ENCODE measurements around the gene GATAD2A. TPM values are rescaled to one million over a fixed set of nuclear protein-coding genes. Genes with fewer than 3 reads are reported as not detected.
A peak's percentile ranks its signal among the peaks of the same experiment; 100 is the strongest.

The GATAD2A gene
- total and polyA plus RNA-seq, 7 experiments from 2014 or later: 11.3 to 123 (median 102) TPM

GRCh38 chr19:19540064-19540714 lies 134.7 kb downstream of the GATAD2A start:
- no peaks in the 10 kb centered on the region for H3K9me3 Mint-ChIP-seq
- H3K4me3 Mint-ChIP-seq: peak overlapping the region; percentile 58 to 85 (median 77)
- peaks cover 0 to 31% (median 4%) of the 10 kb centered on the region in 5 donors for H3K27me3 Mint-ChIP-seq
- ChIA-PET CTCF (no interaction called here), POLR2A (interaction anchor here (1.2 kb wide), 1 partner anchor 73 kb away, joined by 3 read pairs; no protein-coding TSS in a partner anchor)
- H3K4me1 ChIP-seq (ENCODE audit: control insufficient read depth in 2 of 2, insufficient read depth in 2 of 2, low read length in 2 of 2): peaks cover 15 to 25% of the 10 kb centered on the region in 2 donors
- H3K27ac ChIP-seq (ENCODE audit: low read depth, low read length): no peak overlapping the region
- peak overlapping the region in 3 of 9 donors; percentile 43 to 81 (median 66) for H3K27ac Mint-ChIP-seq
- no peaks in the 10 kb centered on the region for H3K36me3 ChIP-seq (ENCODE audit: control insufficient read depth in 2 of 3, insufficient read depth in 3 of 3, low read length in 3 of 3)
- H3K36me3 Mint-ChIP-seq: peaks cover 0 to 3% (median 0%) of the 10 kb centered on the region in 5 donors
- ATAC-seq (peak; percentile 50), DNase-seq (peak in 4 of 9 donors; percentile 40 to 70 (median 52))
- peaks cover 8 to 36% (median 29%) of the 10 kb centered on the region in 7 donors for H3K4me1 Mint-ChIP-seq
- peak overlapping the region; percentile 50 for H3K4me3 ChIP-seq (ENCODE audit: low read length)
- H3K27me3 ChIP-seq (ENCODE audit: control insufficient read depth in 2 of 2, insufficient read depth in 2 of 2, low read length in 2 of 2): no peaks in the 10 kb centered on the region
- H3K9me3 ChIP-seq (ENCODE audit: control insufficient read depth in 2 of 3, low read length in 3 of 3): no peaks in the 10 kb centered on the region
- intact Hi-C loops (cut with micrococcal nuclease): loop anchor here in 1 of 2 donors (1.0 to 5.0 kb wide), 4 partner anchors 67 to 327 kb away; partner anchors contain the start of genes GMIP, PBX4 and ZNF253

- H3K4me1 Mint-ChIP-seq: peaks cover 8 to 36% (median 29%) of the 10 kb centered on the region in 7 donors
- peaks cover 0 to 31% (median 4%) of the 10 kb centered on the region in 5 donors for H3K27me3 Mint-ChIP-seq
- ATAC-seq (peak; percentile 86), DNase-seq (peak; percentile 49 to 79 (median 69))
- peak overlapping the region in 3 of 9 donors; percentile 43 to 81 (median 66) for H3K27ac Mint-ChIP-seq
- Histone ChIP-seq H3K4me3 (ENCODE audit: low read length) (peak overlapping the region; percentile 50), H3K9me3 (ENCODE audit: control insufficient read depth in 2 of 3, low read length in 3 of 3) (no peaks in the 10 kb centered on the region), H3K27ac (ENCODE audit: low read depth, low read length) (no peak overlapping the region), H3K27me3 (ENCODE audit: control insufficient read depth in 2 of 2, insufficient read depth in 2 of 2, low read length in 2 of 2) (no peaks in the 10 kb centered on the region), H3K4me1 (ENCODE audit: control insufficient read depth in 2 of 2, insufficient read depth in 2 of 2, low read length in 2 of 2) (peaks cover 15 to 25% of the 10 kb centered on the region in 2 donors), H3K36me3 (ENCODE audit: control insufficient read depth in 2 of 3, insufficient read depth in 3 of 3, low read length in 3 of 3) (no peaks in the 10 kb centered on the region)
- no peaks in the 10 kb centered on the region for H3K9me3 Mint-ChIP-seq
- H3K36me3 Mint-ChIP-seq: peaks cover 0 to 3% (median 0%) of the 10 kb centered on the region in 5 donors
- intact Hi-C loops (cut with micrococcal nuclease): loop anchor here in 1 of 2 donors (1.0 to 5.0 kb wide), 4 partner anchors 66 to 326 kb away; partner anchors contain the start of genes GMIP, PBX4 and ZNF253
- H3K4me3 Mint-ChIP-seq: peak overlapping the region; percentile 58 to 85 (median 77)
- ChIA-PET POLR2A (interaction anchor here (0.5 to 1.2 kb wide), 3 partner anchors 17 to 128 kb away, joined by 3 read pairs; no protein-coding TSS in a partner anchor), CTCF (no interaction called here)
Measured at GRCh38 chr19:19540715-19541515, 135.4 kb downstream of the GATAD2A start.

GRCh38 chr19:19541616-19542015 lies 136.1 kb downstream of the GATAD2A start:
- Mint-ChIP-seq H3K4me1 (peaks cover 8 to 35% (median 29%) of the 10 kb centered on the region in 7 donors), H3K27me3 (peaks cover 0 to 28% (median 4%) of the 10 kb centered on the region in 5 donors), H3K36me3 (peaks cover 0 to 3% (median 0%) of the 10 kb centered on the region in 5 donors), H3K9me3 (no peaks in the 10 kb centered on the region), H3K27ac (peak overlapping the region in 1 of 9 donors; percentile 64), H3K4me3 (peak overlapping the region in 8 of 10 donors; percentile 56 to 85 (median 77))
- H3K27ac ChIP-seq (ENCODE audit: low read depth, low read length): no peak overlapping the region
- peak overlapping the region; percentile 50 for H3K4me3 ChIP-seq (ENCODE audit: low read length)
- H3K36me3 ChIP-seq (ENCODE audit: control insufficient read depth in 2 of 3, insufficient read depth in 3 of 3, low read length in 3 of 3): no peaks in the 10 kb centered on the region
- H3K27me3 ChIP-seq (ENCODE audit: control insufficient read depth in 2 of 2, insufficient read depth in 2 of 2, low read length in 2 of 2): no peaks in the 10 kb centered on the region
- CTCF ChIA-PET: no interaction called here
- peaks cover 15 to 25% of the 10 kb centered on the region in 2 donors for H3K4me1 ChIP-seq (ENCODE audit: control insufficient read depth in 2 of 2, insufficient read depth in 2 of 2, low read length in 2 of 2)
- intact Hi-C loops (cut with micrococcal nuclease): loop anchor here in 1 of 2 donors (2.0 to 5.0 kb wide), 2 partner anchors 65 to 326 kb away; partner anchors contain the start of gene ZNF253
- ATAC-seq: no peak
- POLR2A ChIA-PET: interaction anchor here (0.5 to 1.0 kb wide), 2 partner anchors 17 to 127 kb away, joined by 3 read pairs; no protein-coding TSS in a partner anchor
- DNase-seq: no peak
- H3K9me3 ChIP-seq (ENCODE audit: control insufficient read depth in 2 of 3, low read length in 3 of 3): no peaks in the 10 kb centered on the region

GRCh38 chr19:19542507-19542906 lies 137.0 kb downstream of the GATAD2A start:
- Histone ChIP-seq H3K27me3 (ENCODE audit: control insufficient read depth in 2 of 2, insufficient read depth in 2 of 2, low read length in 2 of 2) (no peaks in the 10 kb centered on the region), H3K27ac (ENCODE audit: low read depth, low read length) (no peak overlapping the region), H3K4me3 (ENCODE audit: low read length) (no peak overlapping the region), H3K9me3 (ENCODE audit: control insufficient read depth in 2 of 3, low read length in 3 of 3) (no peaks in the 10 kb centered on the region), H3K36me3 (ENCODE audit: control insufficient read depth in 2 of 3, insufficient read depth in 3 of 3, low read length in 3 of 3) (no peaks in the 10 kb centered on the region), H3K4me1 (ENCODE audit: control insufficient read depth in 2 of 2, insufficient read depth in 2 of 2, low read length in 2 of 2) (peaks cover 15 to 25% of the 10 kb centered on the region in 2 donors)
- DNase-seq (no peak), ATAC-seq (no peak)
- Mint-ChIP-seq H3K9me3 (no peaks in the 10 kb centered on the region), H3K36me3 (no peaks in the 10 kb centered on the region), H3K4me1 (peaks cover 8 to 33% (median 24%) of the 10 kb centered on the region in 7 donors), H3K27me3 (peaks cover 0 to 24% (median 4%) of the 10 kb centered on the region in 5 donors), H3K4me3 (no peak overlapping the region), H3K27ac (peak overlapping the region in 2 of 9 donors; percentile 1 to 68)
- intact Hi-C loops (cut with micrococcal nuclease): loop anchor here in 1 of 2 donors (5.0 kb wide), 1 partner anchor 325 kb away; the partner anchor contains the start of gene ZNF253
- CTCF ChIA-PET: no interaction called here
- POLR2A ChIA-PET: interaction anchor here (0.5 to 1.6 kb wide), 2 partner anchors 38 to 86 kb away, joined by 3 read pairs; partner anchors contain the start of gene LPAR2

- POLR2A ChIA-PET: interaction anchor here (0.5 to 1.6 kb wide), 2 partner anchors 37 to 85 kb away, joined by 3 read pairs; partner anchors contain the start of gene LPAR2
- H3K4me1 ChIP-seq (ENCODE audit: control insufficient read depth in 2 of 2, insufficient read depth in 2 of 2, low read length in 2 of 2): peaks cover 15 to 25% of the 10 kb centered on the region in 2 donors
- no peak overlapping the region for H3K4me3 Mint-ChIP-seq
- H3K4me1 Mint-ChIP-seq: peaks cover 8 to 29% (median 20%) of the 10 kb centered on the region in 7 donors
- H3K36me3 Mint-ChIP-seq: no peaks in the 10 kb centered on the region
- H3K9me3 Mint-ChIP-seq: no peaks in the 10 kb centered on the region
- intact Hi-C loops (cut with micrococcal nuclease): loop anchor here in 1 of 2 donors (5.0 kb wide), 1 partner anchor 324 kb away; the partner anchor contains the start of gene ZNF253
- no peaks in the 10 kb centered on the region for H3K36me3 ChIP-seq (ENCODE audit: control insufficient read depth in 2 of 3, insufficient read depth in 3 of 3, low read length in 3 of 3)
- H3K27ac Mint-ChIP-seq: no peak overlapping the region
- no peak for DNase-seq
- H3K4me3 ChIP-seq (ENCODE audit: low read length): no peak overlapping the region
- CTCF ChIA-PET: no interaction called here
- peaks cover 0 to 20% (median 4%) of the 10 kb centered on the region in 5 donors for H3K27me3 Mint-ChIP-seq
- H3K27ac ChIP-seq (ENCODE audit: low read depth, low read length): no peak overlapping the region
- H3K27me3 ChIP-seq (ENCODE audit: control insufficient read depth in 2 of 2, insufficient read depth in 2 of 2, low read length in 2 of 2): no peaks in the 10 kb centered on the region
- no peaks in the 10 kb centered on the region for H3K9me3 ChIP-seq (ENCODE audit: control insufficient read depth in 2 of 3, low read length in 3 of 3)
- no peak for ATAC-seq
Measured at GRCh38 chr19:19543101-19543500, 137.6 kb downstream of the GATAD2A start.

GRCh38 chr19:19543640-19544039 lies 138.2 kb downstream of the GATAD2A start:
- H3K27ac ChIP-seq (ENCODE audit: low read depth, low read length): no peak overlapping the region
- Mint-ChIP-seq H3K4me1 (peaks cover 5 to 26% (median 18%) of the 10 kb centered on the region in 7 donors), H3K27me3 (peaks cover 0 to 16% (median 3%) of the 10 kb centered on the region in 5 donors), H3K9me3 (no peaks in the 10 kb centered on the region), H3K36me3 (no peaks in the 10 kb centered on the region), H3K4me3 (peak overlapping the region in 1 of 10 donors; percentile 26), H3K27ac (no peak overlapping the region)
- ChIA-PET CTCF (no interaction called here), POLR2A (interaction anchor here (1.6 kb wide), 1 partner anchor 85 kb away, joined by 3 read pairs; the partner anchor contains the start of gene LPAR2)
- peaks cover 11 to 21% of the 10 kb centered on the region in 2 donors for H3K4me1 ChIP-seq (ENCODE audit: control insufficient read depth in 2 of 2, insufficient read depth in 2 of 2, low read length in 2 of 2)
- no peaks in the 10 kb centered on the region for H3K27me3 ChIP-seq (ENCODE audit: control insufficient read depth in 2 of 2, insufficient read depth in 2 of 2, low read length in 2 of 2)
- ATAC-seq (no peak), DNase-seq (no peak)
- intact Hi-C loops (cut with micrococcal nuclease): loop anchor here in 1 of 2 donors (5.0 kb wide), 1 partner anchor 324 kb away; the partner anchor contains the start of gene ZNF253
- no peak overlapping the region for H3K4me3 ChIP-seq (ENCODE audit: low read length)
- no peaks in the 10 kb centered on the region for H3K9me3 ChIP-seq (ENCODE audit: control insufficient read depth in 2 of 3, low read length in 3 of 3)
- no peaks in the 10 kb centered on the region for H3K36me3 ChIP-seq (ENCODE audit: control insufficient read depth in 2 of 3, insufficient read depth in 3 of 3, low read length in 3 of 3)
